ENCODE measurements around the gene CDT1.

The CDT1 gene

GRCh38 chr16:88835818-88836217 is 32.2 kb downstream of the CDT1 start:
- no peaks in the 10 kb centered on the region for H3K9me3 ChIP-seq (ENCODE audit: control insufficient read depth, low read length)
- H2AFZ ChIP-seq = no peak overlapping the region
- TF ChIP-seq CTCF (IDR thresholded peaks at IDR 0.05) = no peak
- no peak overlapping the region for H3K4me2 ChIP-seq (ENCODE audit: low read length)
- H3K9ac ChIP-seq = no peak overlapping the region
- no peaks in the 10 kb centered on the region for H3K27me3 ChIP-seq (ENCODE audit: control insufficient read depth, insufficient read depth, low read length)
- H3K4me1 ChIP-seq = no peaks in the 10 kb centered on the region
- no peaks in the 10 kb centered on the region for H3K36me3 ChIP-seq (ENCODE audit: control insufficient read depth, insufficient read depth, low read length)
- H3K4me3 ChIP-seq (ENCODE audit: low read depth, low read length) = no peak overlapping the region
- H3K79me2 ChIP-seq = no peaks in the 10 kb centered on the region
- no peak overlapping the region for H3K27ac ChIP-seq

GRCh38 chr16:88836791-88837190 is 33.2 kb downstream of the CDT1 start:
- H2AFZ ChIP-seq = no peak overlapping the region
- no peaks in the 10 kb centered on the region for H3K36me3 ChIP-seq (ENCODE audit: control insufficient read depth, insufficient read depth, low read length)

GRCh38 chr16:88837806-88838205 is 34.2 kb downstream of the CDT1 start:
- H3K79me2 ChIP-seq = no peaks in the 10 kb centered on the region
- H3K4me3 ChIP-seq (ENCODE audit: low read depth, low read length) = no peak overlapping the region
- no peaks in the 10 kb centered on the region for H3K27me3 ChIP-seq (ENCODE audit: control insufficient read depth, insufficient read depth, low read length)
- no peak for TF ChIP-seq CTCF (IDR thresholded peaks at IDR 0.05)
- H3K9ac ChIP-seq = no peak overlapping the region
- no peak overlapping the region for H2AFZ ChIP-seq
- H3K27ac ChIP-seq = no peak overlapping the region
- H3K9me3 ChIP-seq (ENCODE audit: control insufficient read depth, low read length) = no peaks in the 10 kb centered on the region
- no peaks in the 10 kb centered on the region for H3K36me3 ChIP-seq (ENCODE audit: control insufficient read depth, insufficient read depth, low read length)
- H3K4me1 ChIP-seq = no peaks in the 10 kb centered on the region
- H3K4me2 ChIP-seq (ENCODE audit: low read length) = no peak overlapping the region

More at GRCh38 chr16:88836791-88837190, 33.2 kb downstream of the CDT1 start:
- H3K9me3 ChIP-seq (ENCODE audit: control insufficient read depth, low read length) = no peaks in the 10 kb centered on the region
- TF ChIP-seq CTCF (IDR thresholded peaks at IDR 0.05) = no peak
- H3K4me3 ChIP-seq (ENCODE audit: low read depth, low read length) = no peak overlapping the region
- no peak overlapping the region for H3K27ac ChIP-seq
- no peaks in the 10 kb centered on the region for H3K27me3 ChIP-seq (ENCODE audit: control insufficient read depth, insufficient read depth, low read length)
- H3K9ac ChIP-seq = no peak overlapping the region
- no peaks in the 10 kb centered on the region for H3K4me1 ChIP-seq
- no peaks in the 10 kb centered on the region for H3K79me2 ChIP-seq
- no peak overlapping the region for H3K4me2 ChIP-seq (ENCODE audit: low read length)

- Histone ChIP-seq H3K4me2 (ENCODE audit: low read length) (no peak overlapping the region), H3K36me3 (ENCODE audit: control insufficient read depth, insufficient read depth, low read length) (no peaks in the 10 kb centered on the region), H2AFZ (no peak overlapping the region), H3K9ac (no peak overlapping the region), H3K27ac (no peak overlapping the region), H3K4me3 (ENCODE audit: low read depth, low read length) (no peak overlapping the region), H3K79me2 (no peaks in the 10 kb centered on the region), H3K9me3 (ENCODE audit: control insufficient read depth, low read length) (no peaks in the 10 kb centered on the region), H3K4me1 (no peaks in the 10 kb centered on the region), H3K27me3 (ENCODE audit: control insufficient read depth, insufficient read depth, low read length) (no peaks in the 10 kb centered on the region)
- no peak for TF ChIP-seq CTCF (IDR thresholded peaks at IDR 0.05)
Measured at GRCh38 chr16:88838566-88838965, 35.0 kb downstream of the CDT1 start.

- Histone ChIP-seq H3K36me3 (ENCODE audit: control insufficient read depth, insufficient read depth, low read length) (no peaks in the 10 kb centered on the region), H3K79me2 (no peaks in the 10 kb centered on the region), H3K9me3 (ENCODE audit: control insufficient read depth, low read length) (no peaks in the 10 kb centered on the region), H2AFZ (no peak overlapping the region), H3K4me3 (ENCODE audit: low read depth, low read length) (no peak overlapping the region), H3K4me1 (no peaks in the 10 kb centered on the region), H3K27me3 (ENCODE audit: control insufficient read depth, insufficient read depth, low read length) (no peaks in the 10 kb centered on the region), H3K27ac (no peak overlapping the region), H3K9ac (no peak overlapping the region), H3K4me2 (ENCODE audit: low read length) (no peak overlapping the region)
- TF ChIP-seq CTCF (IDR thresholded peaks at IDR 0.05) = no peak
Measured at GRCh38 chr16:88839026-88839529, 35.5 kb downstream of the CDT1 start.
